ENCODE results near the gene SNCAIP.

DNA sequence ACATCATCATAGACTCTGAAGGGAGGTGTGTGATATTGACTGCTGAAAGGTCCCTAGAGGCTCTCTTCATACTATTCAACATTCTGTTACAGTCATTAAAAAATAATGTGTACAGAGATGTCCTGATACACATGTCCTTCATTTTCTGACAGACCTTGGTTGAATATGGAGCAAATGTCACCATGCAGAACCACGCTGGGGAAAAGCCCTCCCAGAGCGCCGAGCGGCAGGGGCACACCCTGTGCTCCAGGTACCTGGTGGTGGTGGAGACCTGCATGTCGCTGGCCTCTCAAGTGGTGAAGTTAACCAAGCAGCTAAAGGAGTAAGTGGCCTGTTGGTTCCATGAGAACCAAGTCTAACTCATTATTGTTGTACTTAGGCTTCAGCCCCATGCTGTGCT lies 132.4 kb downstream of the SNCAIP start:
- no peak for TF ChIP-seq EZH2 (IDR thresholded peaks at IDR 0.05; ENCODE audit: borderline replicate concordance, low read length)
- TF ChIP-seq CTCF (conservative IDR thresholded peaks at IDR 0.05 in 1 of 2, IDR thresholded peaks at IDR 0.05 in 1 of 2; ENCODE audit: extremely low read depth in 1 of 2, insufficient read depth in 1 of 2, low read depth in 1 of 2, low read length in 2 of 2): no peak

Data from mammary epithelial cell (primary cell).